ENCODE data around the gene MGAT4C. TPM values are rescaled to one million over a fixed set of nuclear protein-coding genes. Genes with fewer than 3 reads are reported as not detected.
"Not testable (repeated sequence)": the region's sequence is repeated elsewhere in the genome, so short reads cannot be mapped to it uniquely, and the experiment has no call there.

Gene MGAT4C
- total RNA-seq, 2 donors from 2014 or later, result not detected

DNA sequence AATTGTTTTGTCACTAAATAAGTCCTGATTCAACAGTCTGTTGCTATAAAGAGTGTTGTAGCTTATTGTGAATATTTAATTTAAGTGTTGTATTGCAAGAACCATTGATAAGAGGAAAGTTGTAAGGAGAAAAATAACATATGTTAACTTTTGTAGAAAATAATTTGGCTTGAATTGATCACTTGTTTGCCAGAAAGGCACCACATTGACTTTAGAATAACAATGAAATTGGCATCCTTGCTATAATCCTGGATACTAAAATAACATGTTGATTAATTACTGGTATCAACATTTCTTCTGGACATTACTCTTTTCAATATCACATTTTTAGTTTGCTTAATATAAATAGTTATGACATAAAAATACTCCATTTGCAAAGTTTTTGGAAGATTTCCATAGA is 159.0 kb downstream of the MGAT4C start:
- Mint-ChIP-seq H3K27ac (no peak overlapping the region), H3K9me3 (peaks cover 0 to 4% of the 10 kb centered on the region in 2 donors), H3K36me3 (no peaks in the 10 kb centered on the region)
- ATAC-seq (no peak), DNase-seq (ENCODE audit: low spot score in 2 of 2) (no peak)

DNA sequence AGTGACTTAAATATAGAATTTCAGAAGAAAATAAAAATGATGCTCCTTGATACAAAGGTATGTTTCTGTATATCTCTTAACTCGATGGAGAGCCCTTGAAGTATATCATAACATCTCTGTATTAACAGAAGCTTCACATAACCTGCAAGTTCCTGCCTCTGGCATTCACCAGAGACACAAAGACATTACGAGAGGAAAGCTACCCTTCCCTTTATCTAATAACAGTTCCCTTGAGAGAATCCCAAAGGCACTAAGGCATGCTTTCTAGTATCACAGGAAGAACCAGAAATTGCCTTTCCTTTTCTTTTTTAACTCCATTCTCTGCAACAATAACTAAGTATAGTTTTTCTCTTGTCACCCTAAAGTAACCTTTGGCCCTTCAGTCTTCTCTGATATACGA is 164.5 kb downstream of the MGAT4C start:
- no peak overlapping the region for H3K27ac Mint-ChIP-seq
- H3K9me3 Mint-ChIP-seq, result peaks cover 4% of the 10 kb centered on the region in 2 donors
- DNase-seq (ENCODE audit: low spot score in 2 of 2) (no peak), ATAC-seq (no peak)
- no peaks in the 10 kb centered on the region for H3K36me3 Mint-ChIP-seq

DNA sequence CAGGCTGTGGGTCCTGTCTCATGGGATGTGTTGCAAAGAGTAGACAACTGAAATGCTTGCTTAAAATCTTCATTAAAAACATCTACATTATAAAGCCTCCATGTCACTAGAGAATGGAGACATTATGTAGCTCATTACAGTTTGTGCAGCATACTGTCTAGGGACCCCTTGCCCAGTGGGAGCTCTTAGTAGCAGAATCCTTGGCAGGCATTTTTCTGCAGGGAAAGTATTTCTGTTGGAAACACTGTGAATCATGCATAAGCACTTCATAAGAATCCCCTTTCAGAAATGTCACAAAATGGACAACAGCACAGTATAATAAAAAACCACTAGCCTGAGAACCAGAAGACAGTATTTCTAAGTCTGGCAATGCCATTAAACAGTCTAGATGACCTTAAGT is 174.3 kb downstream of the MGAT4C start:
- ATAC-seq (no peak), DNase-seq (ENCODE audit: low spot score in 2 of 2) (no peak)
- H3K36me3 Mint-ChIP-seq, result no peaks in the 10 kb centered on the region

DNA sequence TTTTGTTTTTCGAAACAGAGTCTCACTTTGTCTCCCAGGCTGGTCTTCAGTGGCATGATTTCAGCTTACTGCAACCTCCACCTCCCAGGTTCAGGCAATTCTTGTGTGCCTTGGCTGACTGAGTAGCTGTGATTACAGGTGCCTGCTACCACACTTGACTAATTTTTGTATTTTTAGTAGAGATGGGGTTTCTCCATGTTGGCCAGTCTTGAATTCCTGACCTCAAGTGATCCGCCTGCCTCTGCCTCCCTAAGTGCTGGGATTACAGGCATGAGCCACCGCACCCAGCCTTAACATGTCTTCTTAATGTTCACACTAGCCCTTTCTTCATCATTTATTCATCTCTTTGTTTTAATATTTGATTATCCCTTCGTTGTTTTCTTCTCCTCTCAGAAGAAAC is 197.1 kb downstream of the MGAT4C start:
- H3K9me3 Mint-ChIP-seq, result peaks cover 11 to 17% of the 10 kb centered on the region in 2 donors
- ATAC-seq; H3K27ac Mint-ChIP-seq; DNase-seq (ENCODE audit: low spot score in 2 of 2); H3K36me3 Mint-ChIP-seq: not testable (repeated sequence)

More for the DNA sequence above, 174.3 kb downstream of the MGAT4C start:
- Mint-ChIP-seq H3K27ac (no peak overlapping the region), H3K9me3 (peaks cover 9 to 21% of the 10 kb centered on the region in 2 donors)

DNA sequence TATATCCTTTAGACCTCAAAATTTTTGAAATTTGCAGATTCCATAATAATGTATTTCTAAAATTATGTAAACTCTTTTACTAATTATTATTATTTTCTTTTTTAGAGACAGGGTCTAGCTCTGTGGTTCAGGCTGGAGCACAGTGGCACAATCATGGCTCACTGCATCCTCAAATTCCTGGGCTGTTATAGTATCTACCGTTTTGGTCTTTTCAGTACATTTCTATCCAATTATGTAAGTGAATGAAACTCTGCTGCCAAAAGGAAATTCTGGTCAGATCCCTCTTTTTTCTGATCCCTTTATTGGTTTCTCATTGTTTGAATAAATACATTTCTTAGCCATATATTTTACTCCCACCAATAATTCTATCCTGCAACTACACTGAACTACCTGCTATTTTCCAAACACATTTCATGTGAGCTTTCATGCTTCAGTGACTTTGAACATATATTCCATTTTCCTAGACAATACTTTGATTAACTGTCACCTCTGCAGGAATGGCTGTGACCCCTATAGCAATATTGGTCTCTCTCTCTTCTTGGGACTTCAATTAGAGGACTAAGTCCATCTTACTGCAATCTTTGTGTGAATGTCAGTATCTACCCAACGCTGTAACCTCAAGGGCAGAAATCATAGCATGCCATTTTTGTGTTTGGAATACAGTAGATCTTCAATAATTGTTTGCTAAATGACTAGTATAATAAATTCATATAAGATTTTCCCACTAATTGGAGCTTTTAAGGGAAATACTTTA is 198.9 kb downstream of the MGAT4C start:
- DNase-seq (ENCODE audit: low spot score in 2 of 2) (no peak), ATAC-seq (no peak)
- peaks cover 6 to 13% of the 10 kb centered on the region in 2 donors for H3K9me3 Mint-ChIP-seq
- H3K36me3 Mint-ChIP-seq, result no peaks in the 10 kb centered on the region
- no peak overlapping the region for H3K27ac Mint-ChIP-seq

DNA sequence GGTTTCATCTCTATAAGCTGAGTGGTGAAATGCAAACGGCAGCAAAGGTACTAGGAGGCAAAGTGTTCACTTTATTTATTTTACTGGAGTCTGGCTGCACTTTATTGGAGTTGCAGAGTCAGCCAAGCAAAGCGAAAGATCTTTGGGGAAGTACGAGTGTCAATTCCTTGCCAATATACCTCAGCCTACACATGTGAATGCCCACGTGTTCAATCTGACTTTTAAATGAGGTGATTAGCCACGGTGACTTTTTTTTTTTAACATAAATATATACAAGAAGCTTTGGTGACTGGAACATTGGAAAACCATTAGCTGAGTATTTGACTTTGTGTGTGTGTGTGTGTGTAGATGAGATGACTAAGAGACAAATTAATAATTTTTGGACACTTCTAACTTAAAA is 203.3 kb downstream of the MGAT4C start:
- H3K9me3 Mint-ChIP-seq, result peaks cover 3 to 6% of the 10 kb centered on the region in 2 donors
- ATAC-seq (no peak), DNase-seq (ENCODE audit: low spot score in 2 of 2) (no peak)
- no peaks in the 10 kb centered on the region for H3K36me3 Mint-ChIP-seq
- H3K27ac Mint-ChIP-seq, result no peak overlapping the region

DNA sequence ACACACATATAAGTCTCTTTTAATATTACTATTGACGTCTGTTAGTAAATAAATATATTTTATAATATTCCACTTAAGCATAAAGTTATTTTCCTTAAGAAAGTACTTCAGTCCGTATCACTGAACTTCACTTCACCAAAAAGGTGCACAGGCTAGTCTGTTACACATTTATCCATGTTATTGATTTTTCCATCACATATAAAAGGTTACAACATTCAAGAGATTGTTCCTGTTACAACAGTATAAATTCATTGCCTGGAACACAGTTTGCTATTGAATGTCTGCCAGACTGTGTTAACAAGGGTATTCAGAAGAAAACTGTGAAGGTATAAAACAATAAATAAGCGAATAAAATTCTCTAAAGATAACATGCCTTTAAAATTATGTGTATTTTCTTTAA is 206.2 kb downstream of the MGAT4C start:
- DNase-seq (ENCODE audit: low spot score in 2 of 2) (no peak), ATAC-seq (no peak)
- Mint-ChIP-seq H3K27ac (no peak overlapping the region), H3K36me3 (no peaks in the 10 kb centered on the region), H3K9me3 (peaks cover 5 to 6% of the 10 kb centered on the region in 2 donors)

DNA sequence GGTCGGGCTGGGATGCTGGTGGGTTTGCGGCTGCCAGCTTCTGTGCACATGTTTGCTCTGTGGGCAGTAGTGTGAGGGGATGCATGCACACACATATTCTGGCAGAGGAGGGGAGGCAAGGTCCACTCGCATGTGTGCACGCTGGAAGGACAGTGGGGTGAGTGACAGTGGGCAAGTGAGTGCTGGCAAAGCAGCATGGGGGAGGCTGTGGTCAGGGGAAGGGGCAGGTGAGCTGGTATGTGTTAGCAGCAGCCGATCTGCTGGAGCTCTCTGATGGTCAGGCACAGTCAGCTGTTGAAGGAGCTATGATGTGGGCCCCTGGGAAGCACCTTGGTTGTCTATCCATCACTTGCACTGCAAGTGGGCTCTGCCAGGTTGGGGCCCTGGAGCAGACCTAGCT is 211.8 kb downstream of the MGAT4C start:
- DNase-seq (ENCODE audit: low spot score in 2 of 2) (no peak), ATAC-seq (no peak)
- peaks cover 12 to 35% of the 10 kb centered on the region in 2 donors for H3K9me3 Mint-ChIP-seq
- H3K27ac Mint-ChIP-seq, result no peak overlapping the region
- H3K36me3 Mint-ChIP-seq, result peaks cover 5 to 26% of the 10 kb centered on the region in 2 donors

DNA sequence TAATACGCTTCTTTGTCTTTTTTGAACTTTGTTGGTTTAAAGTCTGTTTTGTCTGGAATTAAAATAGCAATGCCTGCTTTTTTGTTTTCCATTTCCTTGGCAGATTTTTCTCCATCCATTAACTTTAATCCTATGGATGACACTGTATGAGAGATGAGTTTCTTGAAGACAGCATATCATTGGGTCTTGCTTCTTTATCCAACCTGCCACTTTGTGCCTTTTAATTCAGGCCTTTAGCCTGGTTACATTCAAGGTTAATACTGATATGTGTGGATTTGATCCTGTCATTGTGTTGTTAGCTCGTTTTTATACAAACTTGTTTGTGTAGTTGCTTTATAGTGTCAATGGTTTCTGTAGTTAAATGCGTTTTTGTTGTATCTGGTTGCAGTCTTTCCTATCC is 214.1 kb downstream of the MGAT4C start:
- peaks cover 5 to 36% of the 10 kb centered on the region in 2 donors for H3K36me3 Mint-ChIP-seq
- DNase-seq (ENCODE audit: low spot score in 2 of 2), result no peak
- peaks cover 27 to 44% of the 10 kb centered on the region in 2 donors for H3K9me3 Mint-ChIP-seq
- ATAC-seq, result no peak
- no peak overlapping the region for H3K27ac Mint-ChIP-seq

DNA sequence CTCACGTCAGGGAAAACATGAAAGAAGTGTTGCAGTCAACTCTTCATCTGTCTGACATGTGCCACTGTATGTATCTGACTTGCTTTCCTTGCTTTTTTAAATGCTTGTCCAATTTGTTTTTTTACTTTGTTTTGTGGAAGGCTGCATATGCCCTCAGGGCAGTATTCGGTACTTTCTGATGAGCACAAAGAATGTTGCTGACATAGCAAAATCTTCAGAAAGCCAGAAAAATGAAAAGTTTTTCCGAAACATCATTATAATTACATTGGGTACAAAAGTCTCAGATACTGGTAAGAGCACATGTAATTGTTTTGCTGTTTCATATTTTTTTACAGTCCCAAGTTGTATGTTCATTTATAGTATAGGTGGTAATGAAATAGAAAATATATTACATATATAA is 237.8 kb downstream of the MGAT4C start:
- ATAC-seq, result no peak
- Mint-ChIP-seq H3K36me3 (no peaks in the 10 kb centered on the region), H3K9me3 (peaks cover 0 to 10% of the 10 kb centered on the region in 2 donors), H3K27ac (peak overlapping the region in 1 of 2 donors; percentile 44)
- DNase-seq (ENCODE audit: low spot score in 2 of 2), result no peak

DNA sequence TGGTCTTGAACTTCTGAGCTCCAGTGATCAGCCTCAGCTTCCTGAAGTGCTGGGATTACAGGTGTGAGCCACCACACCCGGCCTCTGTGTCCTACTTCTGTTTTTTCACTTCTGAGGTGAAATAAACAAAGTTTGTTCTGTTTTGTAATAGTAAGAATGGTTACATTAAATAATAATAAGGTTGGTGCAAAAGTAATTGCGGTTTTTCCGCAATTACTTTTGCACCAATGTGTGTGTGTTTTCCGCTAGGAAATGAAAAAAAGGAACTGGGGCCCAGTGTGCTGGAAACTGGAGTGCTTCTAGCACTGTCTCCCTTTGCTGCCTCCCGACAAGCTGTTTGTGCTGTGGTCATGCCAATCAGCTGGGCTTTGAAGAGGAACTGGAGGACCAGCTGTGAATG is 241.2 kb downstream of the MGAT4C start:
- no peak for ATAC-seq
- Mint-ChIP-seq H3K36me3 (no peaks in the 10 kb centered on the region), H3K27ac (no peak overlapping the region)

DNA sequence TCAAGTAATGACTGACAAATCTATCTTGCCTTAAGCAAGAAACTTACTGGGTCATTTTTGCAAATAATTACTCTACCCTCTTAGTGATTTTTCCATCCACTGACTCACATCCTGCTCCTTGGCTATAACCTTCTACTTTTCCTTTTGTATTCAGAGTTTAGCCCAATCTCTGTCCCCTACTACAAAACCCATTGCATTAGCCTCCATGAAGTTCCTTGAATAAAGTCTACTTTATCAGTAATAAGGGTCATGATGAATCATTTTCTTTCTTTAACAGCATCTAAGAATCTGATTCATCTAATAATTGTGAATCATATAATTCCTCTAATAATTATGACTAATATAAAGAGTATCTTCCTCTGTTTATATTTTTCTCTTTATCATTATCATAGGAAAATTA is 249.5 kb downstream of the MGAT4C start:
- Mint-ChIP-seq H3K27ac (no peak overlapping the region), H3K36me3 (peaks cover 0 to 4% of the 10 kb centered on the region in 2 donors), H3K9me3 (peaks cover 12 to 24% of the 10 kb centered on the region in 2 donors)
- no peak for ATAC-seq
- no peak for DNase-seq (ENCODE audit: low spot score in 2 of 2)

More for the DNA sequence above, 241.2 kb downstream of the MGAT4C start:
- peaks cover 5 to 7% of the 10 kb centered on the region in 2 donors for H3K9me3 Mint-ChIP-seq
- no peak for DNase-seq (ENCODE audit: low spot score in 2 of 2)

DNA sequence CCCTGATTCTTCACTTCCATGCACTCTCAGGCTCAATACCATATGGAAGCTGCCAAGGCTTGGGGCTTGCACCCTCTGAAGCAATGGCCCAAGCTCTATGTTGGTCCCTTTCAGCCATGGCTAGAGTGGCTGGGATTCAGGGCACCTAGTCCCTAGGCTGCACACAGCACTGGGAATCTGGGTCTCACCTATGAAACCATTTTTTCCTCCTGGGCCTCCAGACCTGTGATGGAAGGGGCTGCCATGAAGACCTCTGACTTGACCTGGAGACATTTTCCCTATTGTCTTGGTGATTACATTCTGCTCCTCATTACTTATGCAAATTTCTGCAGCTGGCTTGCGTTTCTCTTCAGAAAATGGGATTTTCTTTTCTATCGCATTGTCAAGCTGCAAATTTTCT is 258.1 kb downstream of the MGAT4C start:
- Mint-ChIP-seq H3K9me3 (peaks cover 37 to 48% of the 10 kb centered on the region in 2 donors), H3K27ac (no peak overlapping the region), H3K36me3 (peaks cover 7 to 23% of the 10 kb centered on the region in 2 donors)
- no peak for DNase-seq (ENCODE audit: low spot score in 2 of 2)
- no peak for ATAC-seq

DNA sequence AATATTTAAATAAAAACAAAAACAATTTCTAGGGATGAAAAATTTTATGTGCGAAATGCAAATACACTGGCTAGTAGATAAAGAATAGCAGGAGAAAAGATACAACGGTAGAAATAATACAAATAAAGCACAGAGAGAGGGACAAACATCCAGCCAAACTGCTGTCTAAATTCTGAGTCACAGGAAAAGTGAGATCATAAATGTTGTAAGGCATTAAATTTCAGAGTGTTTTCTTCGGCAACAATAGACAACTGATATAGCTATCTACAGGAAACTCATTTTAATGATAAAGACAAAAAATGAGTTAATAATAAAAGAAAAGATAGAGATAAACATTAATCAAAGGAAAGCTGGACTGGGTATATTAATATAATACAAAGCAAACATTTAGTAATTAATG is 259.9 kb downstream of the MGAT4C start:
- H3K27ac Mint-ChIP-seq, result no peak overlapping the region
- no peak for DNase-seq (ENCODE audit: low spot score in 2 of 2)
- peaks cover 7 to 27% of the 10 kb centered on the region in 2 donors for H3K36me3 Mint-ChIP-seq
- ATAC-seq, result no peak
- peaks cover 40 to 44% of the 10 kb centered on the region in 2 donors for H3K9me3 Mint-ChIP-seq

DNA sequence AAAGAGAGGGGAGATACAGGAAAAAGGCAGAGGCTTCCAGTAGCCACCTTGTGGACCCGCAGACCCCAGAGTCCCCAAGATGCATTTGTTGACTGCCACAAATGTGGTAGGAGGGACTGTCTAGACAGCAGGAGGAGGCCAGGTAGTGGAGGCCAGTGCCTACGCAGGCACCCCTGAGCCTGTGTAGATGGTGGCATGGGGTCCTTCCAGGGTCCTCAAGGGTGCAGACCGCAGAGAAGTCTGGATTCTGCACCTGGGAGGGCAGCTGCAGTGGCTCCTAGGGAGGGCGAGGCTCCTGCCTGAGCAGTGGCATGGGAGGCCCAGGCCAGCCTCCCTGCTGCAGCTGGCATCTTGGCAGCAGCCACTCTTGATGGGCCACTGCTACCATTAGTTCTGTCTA is 262.4 kb downstream of the MGAT4C start:
- no peak for DNase-seq (ENCODE audit: low spot score in 2 of 2)
- peaks cover 6 to 21% of the 10 kb centered on the region in 2 donors for H3K36me3 Mint-ChIP-seq
- H3K27ac Mint-ChIP-seq, result no peak overlapping the region
- H3K9me3 Mint-ChIP-seq, result peaks cover 29% of the 10 kb centered on the region in 2 donors
- no peak for ATAC-seq

DNA sequence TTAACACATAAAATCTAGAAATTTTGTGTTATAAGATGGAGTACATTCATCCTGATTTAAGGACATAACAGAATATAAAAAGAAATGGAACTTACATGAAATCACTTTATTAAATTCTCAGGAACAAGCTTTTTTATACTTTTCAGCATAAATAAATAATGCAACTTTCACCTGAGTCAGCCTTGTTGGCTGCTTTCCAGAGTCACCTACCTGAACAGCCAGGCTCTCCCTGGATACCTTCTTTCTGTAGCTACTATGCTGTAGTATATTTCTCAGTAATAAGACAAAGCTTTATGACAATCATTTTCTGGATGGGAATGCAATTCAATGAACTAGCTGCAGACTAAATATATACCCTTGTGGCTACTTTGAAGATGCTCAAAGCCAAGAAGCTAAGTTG is 270.2 kb downstream of the MGAT4C start:
- peaks cover 0 to 3% of the 10 kb centered on the region in 2 donors for H3K9me3 Mint-ChIP-seq
- H3K27ac Mint-ChIP-seq, result no peak overlapping the region
- H3K36me3 Mint-ChIP-seq, result no peaks in the 10 kb centered on the region
- no peak for DNase-seq (ENCODE audit: low spot score in 2 of 2)
- ATAC-seq, result no peak

DNA sequence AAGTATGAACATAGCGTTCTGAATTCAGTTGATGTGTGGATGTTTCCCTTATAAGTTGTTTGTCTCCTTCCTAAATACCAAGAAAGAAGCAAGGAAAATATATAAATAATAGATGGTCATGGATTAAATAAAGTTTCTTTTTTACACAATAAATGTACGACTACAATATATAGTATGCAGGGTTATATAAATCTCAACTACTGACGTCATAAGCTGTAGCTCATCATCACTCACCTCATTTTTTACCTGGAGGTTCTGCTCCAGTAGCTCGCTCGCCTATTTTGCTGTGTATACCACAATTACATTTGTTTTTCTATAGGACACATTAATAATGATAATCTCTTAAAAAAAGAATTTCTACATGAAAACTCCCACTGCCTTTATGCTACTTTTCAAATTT is 272.6 kb downstream of the MGAT4C start:
- Mint-ChIP-seq H3K36me3 (no peaks in the 10 kb centered on the region), H3K9me3 (peaks cover 0 to 7% of the 10 kb centered on the region in 2 donors), H3K27ac (no peak overlapping the region)
- DNase-seq (ENCODE audit: low spot score in 2 of 2), result no peak
- ATAC-seq, result no peak

DNA sequence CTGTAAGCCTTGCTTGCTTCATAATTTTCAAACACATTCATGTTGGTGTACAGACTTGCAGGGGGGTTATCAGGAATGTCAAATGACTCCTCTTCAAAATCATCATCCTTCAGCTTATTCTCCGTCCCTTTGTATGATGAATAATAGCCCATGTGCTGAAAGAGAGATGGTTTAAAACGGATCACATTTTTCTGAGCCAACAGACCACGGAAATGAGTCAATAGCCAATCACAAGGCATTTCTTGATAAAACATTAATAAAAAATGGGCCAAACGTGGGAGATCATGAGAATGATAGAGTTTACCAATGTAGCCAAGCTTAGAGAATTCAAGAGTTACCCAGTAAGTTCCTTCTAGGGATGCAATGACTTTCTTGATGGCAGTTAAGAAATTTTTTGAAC is 276.6 kb downstream of the MGAT4C start:
- ATAC-seq (no peak), DNase-seq (ENCODE audit: low spot score in 2 of 2) (no peak)
- Mint-ChIP-seq H3K27ac (no peak overlapping the region), H3K36me3 (no peaks in the 10 kb centered on the region), H3K9me3 (peaks cover 0 to 4% of the 10 kb centered on the region in 2 donors)

All from activated naive CD4-positive, alpha-beta T cell treated with anti-CD3 and anti-CD28 coated beads, Interleukin-2, amount 50 U/mL, for 72 hours (primary cell).